Naive thymus-derived CD4-positive, alpha-beta T cell (primary cell): ENCODE measurements around the gene SNX5. TPM values are rescaled to one million over a fixed set of nuclear protein-coding genes. Genes with fewer than 3 reads are reported as not detected.
"Not testable (repeated sequence)": the region's sequence is repeated elsewhere in the genome, so short reads cannot be mapped to it uniquely, and the experiment has no call there.

ENCODE experiments used
- ATAC-seq: fragments of 150-1000 bp; cut with Tn5 transposase; 2 replicates; pipeline ENCODE4 v1.10.0; 2021; ENCODE audit warnings: mild to moderate bottlenecking, moderate library complexity
- CTCF ChIA-PET: fragments of 350-600 bp; sonication (Branson Sonifier 250); formaldehyde crosslinking; loops from one replicate; lab custom pipeline; 2021; ENCODE audit warnings: antibody characterized with exemption; lab: Charles Lee
- POLR2A ChIA-PET: fragments of 350-600 bp; sonication (Branson Sonifier 250); formaldehyde crosslinking; loops from one replicate; lab custom pipeline; 2021; ENCODE audit warnings: antibody characterized with exemption, inconsistent platforms; lab: Charles Lee
- DNase-seq, 9 donors: peaks; one replicate each; pipeline versions ENCODE4 v3.0.0 to v3.0.0-alpha.2; 2020 to 2022; ENCODE audit warnings: mixed read lengths in 1 of 9
- H3K27ac ChIP-seq: one replicate; pipeline ENCODE4 v1.7.0; 2013; ENCODE audit warnings: mild to moderate bottlenecking, low read depth, low read length, moderate library complexity
- H3K27me3 ChIP-seq, 2 donors: one replicate each; pipeline ENCODE4 v1.7.0; 2013; ENCODE audit warnings: low read length in 2 of 2, mild to moderate bottlenecking in 2 of 2, moderate library complexity in 2 of 2; ENCODE audit not compliant: control insufficient read depth in 2 of 2, insufficient read depth in 2 of 2
- H3K36me3 ChIP-seq, 3 experiments: 1 replicate in 2 of 3; 2 replicates in 1 of 3; pipeline ENCODE4 v1.7.0; 2013; ENCODE audit warnings: low read length in 3 of 3, mild to moderate bottlenecking in 3 of 3, moderate library complexity in 1 of 3; ENCODE audit not compliant: insufficient read depth in 3 of 3, control insufficient read depth in 2 of 3
- H3K4me1 ChIP-seq, 2 donors: one replicate each; pipeline ENCODE4 v1.7.0; 2013; ENCODE audit warnings: low read length in 2 of 2, mild to moderate bottlenecking in 2 of 2, moderate library complexity in 1 of 2; ENCODE audit not compliant: control insufficient read depth in 2 of 2, insufficient read depth in 2 of 2
- H3K4me3 ChIP-seq: 2 replicates; pipeline ENCODE4 v1.7.0; 2013; ENCODE audit warnings: mild to moderate bottlenecking, low read length
- H3K9me3 ChIP-seq, 3 experiments: 1 replicate in 2 of 3; 2 replicates in 1 of 3; pipeline ENCODE4 v1.7.0; 2013; ENCODE audit warnings: low read length in 3 of 3; ENCODE audit not compliant: control insufficient read depth in 2 of 3
- H3K27ac Mint-ChIP-seq, 9 donors: one replicate each; pipeline ENCODE4 v1.8.0; 2020 to 2022; ENCODE audit warnings: mixed read lengths in 9 of 9, mild to moderate bottlenecking in 8 of 9, moderate library complexity in 5 of 9, inconsistent platforms in 2 of 9
- H3K27me3 Mint-ChIP-seq, 5 donors: one replicate each; pipeline ENCODE4 v1.8.0; 2021 to 2022; ENCODE audit warnings: mixed read lengths in 5 of 5, mild to moderate bottlenecking in 1 of 5
- H3K36me3 Mint-ChIP-seq, 5 donors: one replicate each; pipeline ENCODE4 v1.8.0; 2020 to 2022; ENCODE audit warnings: mixed read lengths in 5 of 5, mild to moderate bottlenecking in 3 of 5, inconsistent platforms in 1 of 5
- H3K4me1 Mint-ChIP-seq, 7 donors: one replicate each; pipeline ENCODE4 v1.8.0; 2020 to 2022; ENCODE audit warnings: mixed read lengths in 7 of 7, mild to moderate bottlenecking in 3 of 7, inconsistent platforms in 1 of 7
- H3K4me3 Mint-ChIP-seq, 10 donors: one replicate each; pipeline ENCODE4 v1.8.0; 2020 to 2022; ENCODE audit warnings: mild to moderate bottlenecking in 10 of 10, mixed read lengths in 10 of 10, moderate library complexity in 6 of 10, inconsistent platforms in 2 of 10
- H3K9me3 Mint-ChIP-seq, 11 donors: one replicate each; pipeline ENCODE4 v1.8.0; 2020 to 2022; ENCODE audit warnings: mixed read lengths in 11 of 11, mild to moderate bottlenecking in 4 of 11, inconsistent platforms in 1 of 11, moderate library complexity in 1 of 11
- intact Hi-C, 2 donors: fragments of 100-400 bp; cut with micrococcal nuclease; formaldehyde crosslinking; loops; one replicate each; pipeline ENCODE4 v1.15.1; 2023
- polyA plus RNA-seq, 2 donors: library from polyadenylated mRNA; unstranded; fragments of 300-500 nt; fragmentation: Illumina TruSeq; gene quantifications; one replicate each; pipeline ENCODE4 v1.2.3, GENCODE V29; 2021
- total RNA-seq, 6 experiments: library from RNA in 5 of 6; stranded (reverse) in 5 of 6; gene quantifications; 1 replicate in 5 of 6; 2 replicates in 1 of 6; pipeline ENCODE4 v1.2.3 and lab custom pipeline; 2021 to 2026

SNX5 gene
- total and polyA plus RNA-seq, 7 experiments from 2014 or later = 40.2 to 148 (median 61.9) TPM

GRCh38 chr20:17963114-17963897 is 5.3 kb downstream of the SNX5 start:
- H3K9me3 Mint-ChIP-seq = peaks cover 0 to 2% (median 0%) of the 10 kb centered on the region in 11 donors
- peaks cover 54 to 59% of the 10 kb centered on the region in 2 donors for H3K4me1 ChIP-seq
- no peaks in the 10 kb centered on the region for H3K36me3 ChIP-seq
- no peaks in the 10 kb centered on the region for H3K27me3 Mint-ChIP-seq
- CTCF ChIA-PET = no interaction called here
- H3K9me3 ChIP-seq = no peaks in the 10 kb centered on the region
- intact Hi-C loops = loop anchor here in 1 of 2 donors (1.0 to 10.0 kb wide), 2 partner anchors 429 to 544 kb away; partner anchors contain the start of genes BFSP1 and SEC23B
- H3K4me3 ChIP-seq = no peak overlapping the region
- H3K27ac Mint-ChIP-seq = peak overlapping the region in 5 of 9 donors; percentile 28 to 80 (median 55)
- peaks cover 0 to 45% (median 0%) of the 10 kb centered on the region in 5 donors for H3K36me3 Mint-ChIP-seq
- no peak for DNase-seq
- POLR2A ChIA-PET = no interaction called here
- no peak for ATAC-seq
- H3K4me1 Mint-ChIP-seq = peaks cover 62 to 88% (median 80%) of the 10 kb centered on the region in 7 donors
- H3K4me3 Mint-ChIP-seq = peak overlapping the region in 9 of 10 donors; percentile 25 to 94 (median 60)
- H3K27ac ChIP-seq = no peak overlapping the region
- H3K27me3 ChIP-seq = no peaks in the 10 kb centered on the region

- CTCF ChIA-PET = no interaction called here
- no peaks in the 10 kb centered on the region for H3K9me3 ChIP-seq
- DNase-seq = no peak
- no peak overlapping the region for H3K4me3 ChIP-seq
- peak overlapping the region in 5 of 10 donors; percentile 1 to 56 (median 14) for H3K4me3 Mint-ChIP-seq
- H3K4me1 ChIP-seq = peaks cover 53 to 65% of the 10 kb centered on the region in 2 donors
- peaks cover 0 to 3% (median 0%) of the 10 kb centered on the region in 11 donors for H3K9me3 Mint-ChIP-seq
- peak overlapping the region in 6 of 9 donors; percentile 3 to 80 (median 16) for H3K27ac Mint-ChIP-seq
- H3K4me1 Mint-ChIP-seq = peaks cover 61 to 95% (median 83%) of the 10 kb centered on the region in 7 donors
- no peaks in the 10 kb centered on the region for H3K27me3 ChIP-seq
- POLR2A ChIA-PET = no interaction called here
- H3K27me3 Mint-ChIP-seq = no peaks in the 10 kb centered on the region
- H3K27ac ChIP-seq = no peak overlapping the region
- intact Hi-C loops = loop anchor here in 1 of 2 donors (1.0 to 10.0 kb wide), 2 partner anchors 8 to 427 kb away; partner anchors contain the start of genes BFSP1 and MGME1
- peaks cover 0 to 4% (median 0%) of the 10 kb centered on the region in 3 experiments for H3K36me3 ChIP-seq
- ATAC-seq = no peak
- peaks cover 0 to 40% (median 0%) of the 10 kb centered on the region in 5 donors for H3K36me3 Mint-ChIP-seq
Observed at GRCh38 chr20:17961587-17961940, 7.0 kb downstream of the SNX5 start.

DNA sequence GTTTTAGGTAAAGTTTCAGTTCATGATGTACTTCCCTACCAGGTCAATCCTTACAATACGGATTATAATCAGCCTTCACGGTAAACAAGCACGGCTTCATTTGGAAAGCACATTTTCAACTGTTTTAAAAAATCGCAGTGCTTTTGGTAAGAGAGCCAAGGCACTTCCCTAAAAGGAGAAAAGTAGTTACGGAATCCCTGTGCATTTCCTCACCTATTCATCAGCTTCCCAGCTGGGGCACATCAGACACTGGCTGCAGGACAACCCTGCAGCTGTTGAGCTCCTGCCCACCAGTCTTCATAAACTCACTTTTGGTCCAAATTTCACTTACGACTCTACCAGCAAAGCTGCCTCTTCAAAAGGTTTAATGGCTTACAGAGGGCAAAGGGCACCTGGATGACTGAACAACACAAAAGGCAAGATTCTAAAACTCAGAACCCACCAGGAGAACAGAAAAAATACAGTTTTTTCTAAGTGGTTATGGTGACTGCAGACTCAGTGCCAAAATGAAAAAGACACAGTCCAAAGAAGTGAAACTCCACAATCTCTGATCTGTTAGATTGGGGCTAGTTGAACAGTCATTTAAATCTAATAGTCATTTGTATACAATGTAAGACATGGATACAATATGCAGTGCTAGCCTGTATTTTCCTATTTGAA is 7.5 kb downstream of the SNX5 start:
- H3K4me1 ChIP-seq = peaks cover 53 to 62% of the 10 kb centered on the region in 2 donors
- H3K36me3 ChIP-seq = peaks cover 0 to 9% (median 0%) of the 10 kb centered on the region in 3 experiments
- ATAC-seq = no peak
- Mint-ChIP-seq H3K27ac (peak overlapping the region in 6 of 9 donors; percentile 3 to 80 (median 27)), H3K4me3 (peak overlapping the region in 5 of 10 donors; percentile 1 to 57 (median 18)), H3K27me3 (no peaks in the 10 kb centered on the region), H3K4me1 (peaks cover 61 to 97% (median 84%) of the 10 kb centered on the region in 7 donors), H3K36me3 (peaks cover 0 to 37% (median 0%) of the 10 kb centered on the region in 5 donors), H3K9me3 (peaks cover 0 to 3% (median 0%) of the 10 kb centered on the region in 11 donors)
- no peak overlapping the region for H3K4me3 ChIP-seq
- CTCF ChIA-PET = no interaction called here
- POLR2A ChIA-PET = no interaction called here
- H3K27me3 ChIP-seq = no peaks in the 10 kb centered on the region
- H3K9me3 ChIP-seq = no peaks in the 10 kb centered on the region
- no peak for DNase-seq
- no peak overlapping the region for H3K27ac ChIP-seq
- intact Hi-C loops = loop anchor here in 1 of 2 donors (1.0 to 10.0 kb wide), 2 partner anchors 8 to 426 kb away; partner anchors contain the start of genes BFSP1 and MGME1

DNA sequence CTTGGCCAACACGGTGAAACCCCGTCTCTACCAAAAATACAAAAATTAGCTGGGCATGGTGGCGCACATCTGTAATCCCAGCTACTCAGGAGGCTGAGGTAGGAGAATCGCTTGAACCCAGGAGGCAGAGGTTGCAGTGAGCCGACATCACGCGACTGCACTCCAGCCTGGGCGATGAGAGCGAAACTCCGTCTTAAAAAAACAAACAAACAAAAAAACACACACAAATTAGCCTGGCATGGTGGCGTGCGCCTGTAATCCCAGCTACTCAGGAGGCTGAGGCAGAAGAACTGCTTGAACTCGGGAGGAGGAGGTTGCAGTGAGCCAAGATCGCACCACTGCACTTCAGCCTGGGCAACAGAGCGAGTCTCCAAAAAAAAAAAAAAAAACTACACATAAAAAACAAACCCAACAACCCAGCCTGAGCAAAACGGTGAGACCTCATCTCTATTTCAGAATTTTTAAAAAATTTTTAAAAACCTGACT is 8.2 kb downstream of the SNX5 start:
- H3K4me3 Mint-ChIP-seq = peak overlapping the region in 5 of 10 donors; percentile 25 to 40 (median 39)
- H3K9me3 ChIP-seq, H3K27ac ChIP-seq, ATAC-seq, CTCF ChIA-PET, H3K9me3 Mint-ChIP-seq, H3K27me3 Mint-ChIP-seq, POLR2A ChIA-PET, H3K27me3 ChIP-seq, H3K4me3 ChIP-seq, DNase-seq: not testable (repeated sequence)
- peaks cover 61 to 96% (median 84%) of the 10 kb centered on the region in 7 donors for H3K4me1 Mint-ChIP-seq
- H3K36me3 ChIP-seq = peaks cover 0 to 11% (median under 1%) of the 10 kb centered on the region in 3 experiments
- peaks cover 48 to 58% of the 10 kb centered on the region in 2 donors for H3K4me1 ChIP-seq
- intact Hi-C loops = loop anchor here in 1 of 2 donors (10.0 kb wide), 1 partner anchor 426 kb away; the partner anchor contains the start of gene BFSP1
- H3K27ac Mint-ChIP-seq = peak overlapping the region in 1 of 9 donors; percentile 83
- H3K36me3 Mint-ChIP-seq = peaks cover 0 to 36% (median 2%) of the 10 kb centered on the region in 5 donors

DNA sequence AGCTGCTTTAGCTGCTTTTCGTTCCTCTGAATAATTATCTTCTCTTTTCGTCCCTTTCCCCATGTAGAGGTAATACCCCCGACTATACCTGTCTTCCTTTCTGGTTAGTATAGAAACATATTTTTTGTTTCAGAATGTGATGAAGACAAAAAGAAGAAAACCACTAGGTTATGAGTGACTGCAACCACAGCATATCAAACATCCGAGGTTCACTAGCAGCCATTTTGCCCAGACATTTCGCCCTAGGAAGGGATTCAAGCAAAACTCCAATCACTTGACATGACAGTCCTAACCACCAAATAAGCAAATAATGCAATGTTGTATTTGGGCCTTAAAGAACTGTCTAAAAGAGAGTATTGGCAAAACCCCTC is 9.4 kb downstream of the SNX5 start:
- H3K4me3 Mint-ChIP-seq = peak overlapping the region in 8 of 10 donors; percentile 14 to 71 (median 40)
- intact Hi-C loops = loop anchor here in 1 of 2 donors (5.0 kb wide), 1 partner anchor 38 kb away; no protein-coding TSS in a partner anchor
- peaks cover 0 to 3% (median 0%) of the 10 kb centered on the region in 11 donors for H3K9me3 Mint-ChIP-seq
- no peaks in the 10 kb centered on the region for H3K27me3 Mint-ChIP-seq
- ATAC-seq (no peak), DNase-seq (no peak)
- H3K27ac Mint-ChIP-seq = peak overlapping the region in 7 of 9 donors; percentile 4 to 88 (median 73)
- peaks cover 36 to 46% of the 10 kb centered on the region in 2 donors for H3K4me1 ChIP-seq
- no peaks in the 10 kb centered on the region for H3K27me3 ChIP-seq
- CTCF ChIA-PET = no interaction called here
- peaks cover 52 to 87% (median 81%) of the 10 kb centered on the region in 7 donors for H3K4me1 Mint-ChIP-seq
- POLR2A ChIA-PET = no interaction called here
- H3K4me3 ChIP-seq = no peak overlapping the region
- H3K36me3 ChIP-seq = peaks cover 0 to 23% (median 5%) of the 10 kb centered on the region in 3 experiments
- peaks cover under 1 to 36% (median 13%) of the 10 kb centered on the region in 5 donors for H3K36me3 Mint-ChIP-seq
- peak overlapping the region; percentile 1 for H3K27ac ChIP-seq
- H3K9me3 ChIP-seq = no peaks in the 10 kb centered on the region
